Measurements from ENCODE around the gene ZEB2. TPM values are rescaled to one million over a fixed set of nuclear protein-coding genes. Genes with fewer than 3 reads are reported as not detected.

The ZEB2 gene
- total and polyA plus RNA-seq, 2 of the 8 experiments (the other 6 are each of a cell fraction or from before 2014, with no cell fraction given), result 0.38 TPM; not detected in 1

DNA sequence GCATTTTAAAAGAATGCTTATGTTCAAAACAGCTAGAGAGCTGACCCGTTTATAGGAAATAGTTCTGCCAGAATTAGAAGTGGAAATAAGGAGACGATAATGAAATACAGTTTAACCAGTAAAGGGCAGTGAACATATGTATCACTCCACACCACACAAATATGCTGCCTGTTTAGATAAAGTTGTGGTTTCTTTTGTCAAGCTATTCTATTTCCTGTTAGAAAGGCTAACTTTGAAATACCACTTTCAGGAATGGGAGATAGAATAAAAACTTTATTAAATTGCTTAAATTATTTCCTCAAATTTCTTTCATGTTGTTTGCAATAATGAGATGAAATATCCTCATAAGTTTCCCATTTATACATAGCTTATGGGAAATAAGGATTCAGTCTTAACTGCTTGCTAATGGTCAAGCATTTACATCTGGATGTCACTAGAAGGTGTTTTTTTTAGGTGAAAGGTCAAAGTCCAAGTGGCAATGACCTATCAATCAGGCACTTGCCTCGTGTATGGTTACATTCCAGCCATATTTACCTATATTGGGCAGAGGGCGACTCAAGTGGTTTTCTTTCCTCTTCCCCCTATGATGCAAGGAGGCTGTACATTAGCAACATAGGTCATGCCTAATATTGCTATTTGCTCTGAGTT lies 148.9 kb downstream of the ZEB2 start (continued):
- no peak for TF ChIP-seq SIX5 (IDR thresholded peaks at IDR 0.05; ENCODE audit: low read depth, low read length)
